LNCaP clone FGC (cell line): Measurements from ENCODE around the gene GRHL1.

Source experiments
- DNase-seq: peaks from one replicate; pipeline ENCODE4 v3.0.0-alpha.2; 2011; ENCODE audit warnings: low read depth
- H3K4me3 ChIP-seq: 2 replicates; pipeline ENCODE4 v1.5.1; 2011; ENCODE audit warnings: mild to moderate bottlenecking, low read depth, low read length, control low read depth
- CTCF ChIP-seq: IDR thresholded peaks from 2 replicates; pipeline ENCODE4 v1.5.1; 2012; ENCODE audit warnings: mild to moderate bottlenecking; ENCODE audit not compliant: control insufficient read depth, insufficient read depth; ENCODE audit errors: extremely low read depth

Gene GRHL1

GRCh38 chr2:9951522-9952285 is at the start of gene GRHL1:
TSS of gene GRHL1 (plus strand) at chr2:9951693. CDS start at chr2:9951834, 141 bp downstream.
- no peak for TF ChIP-seq CTCF
- H3K4me3 ChIP-seq: peak within 1 kb of the TSS; percentile 55
- DNase-seq: no peak

GRCh38 chr2:9905413-9905812 is 46.1 kb upstream of the GRHL1 start:
- peak; percentile 50 for DNase-seq
- no peak overlapping the region for H3K4me3 ChIP-seq
- TF ChIP-seq CTCF: no peak

- no peak for DNase-seq
These were observed 44.1 kb upstream of the GRHL1 start for GRCh38 chr2:9907402-9907801.

GRCh38 chr2:9908639-9909038 is 42.9 kb upstream of the GRHL1 start:
- TF ChIP-seq CTCF: no peak
- DNase-seq: no peak
- H3K4me3 ChIP-seq: no peak overlapping the region

More at GRCh38 chr2:9907402-9907801, 44.1 kb upstream of the GRHL1 start:
- no peak overlapping the region for H3K4me3 ChIP-seq
- no peak for TF ChIP-seq CTCF

- H3K4me3 ChIP-seq: no peak overlapping the region
- no peak for DNase-seq
- no peak for TF ChIP-seq CTCF
These were observed 42.4 kb upstream of the GRHL1 start for GRCh38 chr2:9909106-9909505.

GRCh38 chr2:9910699-9911098 is 40.8 kb upstream of the GRHL1 start:
- TF ChIP-seq CTCF: no peak
- DNase-seq: no peak
- no peak overlapping the region for H3K4me3 ChIP-seq

GRCh38 chr2:9912468-9912867 is 39.0 kb upstream of the GRHL1 start:
- no peak for TF ChIP-seq CTCF
- no peak for DNase-seq
- H3K4me3 ChIP-seq: no peak overlapping the region
